ENCODE results near the gene PNPO.

PNPO gene

DNA sequence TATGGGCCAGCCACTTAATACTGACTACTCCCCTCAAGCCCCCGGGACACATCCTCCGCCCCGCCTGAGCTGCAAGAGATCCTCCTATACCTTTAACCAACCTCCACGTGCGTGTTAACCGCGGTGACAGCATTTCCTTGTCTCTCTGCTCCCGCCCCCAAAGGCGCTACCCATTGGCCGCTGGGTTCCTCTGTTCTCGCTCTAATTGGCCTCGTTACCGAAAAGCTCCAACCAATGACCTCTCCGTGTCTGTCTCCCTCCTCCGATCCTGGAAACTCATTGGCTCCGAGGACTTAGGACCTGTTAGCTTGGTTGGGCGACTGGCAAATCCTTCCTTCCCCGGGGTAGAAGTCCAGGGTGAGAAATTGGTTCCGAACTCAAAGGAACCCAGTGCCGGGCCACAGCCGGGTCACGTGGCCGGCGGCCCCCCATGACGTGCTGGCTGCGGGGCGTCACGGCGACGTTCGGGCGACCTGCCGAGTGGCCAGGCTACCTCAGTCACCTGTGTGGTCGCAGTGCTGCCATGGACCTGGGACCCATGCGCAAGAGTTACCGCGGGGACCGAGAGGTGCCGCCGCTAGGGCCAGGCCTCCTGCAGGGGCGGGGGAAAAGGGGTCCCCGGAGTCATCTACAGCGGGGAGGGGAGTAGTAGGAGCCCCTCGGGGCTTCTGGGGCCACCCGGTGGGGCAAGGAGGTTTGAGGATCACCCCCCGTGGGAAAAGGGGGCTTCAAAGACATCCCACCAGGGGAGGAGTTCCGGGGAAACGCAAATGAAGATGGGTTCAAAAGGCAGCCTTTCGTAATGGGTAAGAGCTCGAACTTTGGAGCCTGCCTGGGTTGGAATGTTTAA lies at the start of gene PNPO:
PNPO (plus strand) TSS at position 326 of the 850 bp plus-strand sequence; CDS start at position 431, 105 bp downstream.
- peak; percentile 98 for DNase-seq

DNA sequence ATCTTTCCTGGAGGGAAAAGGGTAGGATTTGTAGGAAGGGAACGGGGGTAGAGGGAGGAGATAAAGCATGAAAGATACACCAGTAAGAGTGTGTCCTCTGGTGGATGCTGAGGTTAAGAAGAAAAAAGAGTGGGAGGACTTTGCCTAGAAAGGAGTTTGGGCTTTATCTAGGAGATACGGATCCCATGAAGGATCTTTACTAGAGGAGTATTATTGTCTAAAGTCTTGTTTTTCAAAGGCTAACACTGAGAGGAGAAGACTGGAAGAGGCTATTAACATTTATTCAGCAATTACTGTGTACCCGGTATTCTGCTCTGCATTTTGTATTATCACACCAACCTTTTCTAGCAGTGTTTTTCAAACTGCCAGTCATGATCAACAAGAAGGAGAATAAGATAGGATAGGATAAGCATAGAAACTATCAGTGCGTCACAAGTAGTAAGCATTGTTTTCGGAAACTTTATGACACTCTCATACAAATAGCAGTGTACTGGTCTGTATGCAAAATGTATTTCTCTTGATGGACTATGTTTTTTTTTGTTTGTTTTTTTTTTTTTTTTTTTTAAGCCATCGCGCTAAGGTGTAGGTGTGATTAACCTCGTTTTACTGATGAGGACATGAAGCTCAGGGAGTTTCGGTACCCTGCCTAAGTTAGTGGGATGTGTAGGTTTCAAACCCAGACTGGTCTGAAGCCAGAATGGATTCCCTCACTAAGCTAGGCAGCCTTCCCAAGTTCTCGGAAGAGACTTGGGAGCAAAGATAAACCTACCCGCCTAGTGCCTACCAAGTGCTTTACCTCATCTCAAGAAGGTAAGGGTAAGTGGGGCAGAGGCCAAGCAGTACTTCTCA lies 46.6 kb upstream of the PNPO start:
- DNase-seq = no peak

DNA sequence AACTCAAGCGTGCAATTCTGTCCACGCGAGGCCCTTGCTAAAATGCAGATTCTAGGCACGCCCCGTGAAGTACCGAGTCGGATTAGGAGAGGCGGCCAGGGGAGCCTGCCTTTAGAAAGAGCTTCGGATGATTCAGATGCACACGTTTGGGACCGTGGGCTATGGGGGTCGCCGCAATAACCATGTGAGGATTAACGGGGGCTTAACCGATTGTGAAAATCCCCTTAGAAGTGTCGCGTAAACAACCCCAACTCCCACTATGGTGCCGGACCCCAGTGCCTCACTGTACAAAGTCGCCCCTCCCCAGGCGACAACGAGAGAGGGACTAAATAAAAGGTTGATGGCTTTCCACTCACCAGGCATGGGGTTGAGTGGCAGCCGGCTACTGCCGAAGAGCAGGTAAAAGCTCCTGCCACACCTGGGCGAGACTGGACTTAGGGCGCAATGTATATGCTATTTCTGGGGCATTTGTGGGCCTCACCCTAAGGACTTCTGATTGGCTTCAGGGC lies 46.0 kb upstream of the PNPO start:
- peak; percentile 41 for DNase-seq

DNA sequence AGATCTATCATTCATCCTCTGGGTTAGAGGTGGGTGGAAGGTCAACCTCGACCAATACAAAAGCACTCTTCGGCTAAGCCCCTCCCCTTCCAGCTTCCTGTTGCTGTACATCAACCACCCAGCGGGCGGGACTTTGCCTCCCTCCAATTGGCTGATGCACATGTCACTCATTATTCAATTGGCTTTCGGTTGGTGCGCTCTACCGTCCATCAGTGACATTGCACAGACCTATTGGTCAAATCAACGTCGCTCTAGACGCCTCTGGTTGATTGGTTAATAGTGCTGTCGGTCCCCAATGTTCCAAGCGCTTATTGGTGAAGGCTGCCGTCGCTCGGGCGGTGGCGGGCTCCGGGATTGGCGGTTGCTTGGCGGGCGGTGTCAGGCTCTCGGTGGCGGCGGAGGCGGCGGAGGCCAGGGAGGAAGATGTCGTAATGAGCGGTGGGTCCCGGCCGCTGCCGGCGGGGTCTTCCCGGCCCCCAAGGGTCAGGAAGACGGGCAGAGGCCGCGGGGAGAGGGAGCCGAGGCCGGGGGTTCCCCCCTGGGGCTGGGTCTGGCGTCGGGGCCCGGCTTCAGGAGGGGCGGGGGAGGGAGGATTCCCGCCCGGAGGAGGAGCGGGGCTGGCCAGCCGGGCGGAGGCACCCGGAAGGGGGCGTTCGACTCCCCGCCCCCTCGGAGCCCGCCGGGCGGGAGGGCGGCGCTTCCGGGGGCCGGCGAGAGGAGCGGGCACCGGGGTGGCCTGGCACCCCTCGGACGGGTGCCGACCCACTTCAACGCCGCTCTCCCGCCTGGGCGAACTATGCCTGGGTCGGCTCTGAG lies 45.3 kb upstream of the PNPO start, which contains the start of gene SP2:
SP2 (plus strand) TSS at position 381 of the 816 bp plus-strand sequence; CDS start at position 432, 51 bp downstream.
- peak; percentile 99 for DNase-seq

DNA sequence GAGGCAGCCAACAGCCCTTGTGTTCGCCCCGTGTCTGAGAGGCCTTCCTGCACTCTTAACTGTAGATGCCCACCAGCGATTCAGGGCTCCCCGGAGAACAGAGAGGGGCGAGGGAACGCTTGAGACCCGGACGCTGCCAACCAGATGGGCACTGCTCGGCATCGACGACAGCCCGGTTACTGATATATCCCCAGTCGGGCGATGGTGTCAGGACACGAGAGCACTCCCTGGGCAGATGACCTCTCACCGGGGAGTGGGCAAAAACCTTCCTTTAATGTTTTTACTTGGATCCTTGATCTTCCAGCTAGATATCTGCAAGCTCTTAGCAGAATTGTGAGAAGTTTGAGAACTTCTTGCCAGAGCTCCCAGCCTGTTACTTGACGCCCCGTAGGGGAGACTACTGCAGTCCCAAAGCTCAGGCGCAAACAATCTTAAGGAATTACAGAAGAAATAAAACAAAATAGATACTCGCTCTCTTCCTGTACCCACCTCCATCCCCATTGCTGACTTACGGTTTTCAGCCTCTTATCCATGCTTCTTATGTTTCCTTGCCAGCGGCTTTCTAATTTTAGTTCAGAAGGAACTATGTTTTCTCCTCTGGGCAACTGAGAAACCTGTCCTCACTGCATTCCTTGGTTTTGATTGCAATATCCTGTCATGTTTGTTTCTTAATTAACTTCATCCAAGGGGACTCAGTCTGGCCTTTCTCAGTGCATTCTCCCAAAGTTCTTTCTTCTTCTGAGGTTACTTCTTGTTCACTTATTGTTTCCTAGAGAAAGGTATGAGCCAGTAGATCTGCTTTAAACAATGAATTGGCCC lies 44.5 kb upstream of the PNPO start:
- DNase-seq = no peak

DNA sequence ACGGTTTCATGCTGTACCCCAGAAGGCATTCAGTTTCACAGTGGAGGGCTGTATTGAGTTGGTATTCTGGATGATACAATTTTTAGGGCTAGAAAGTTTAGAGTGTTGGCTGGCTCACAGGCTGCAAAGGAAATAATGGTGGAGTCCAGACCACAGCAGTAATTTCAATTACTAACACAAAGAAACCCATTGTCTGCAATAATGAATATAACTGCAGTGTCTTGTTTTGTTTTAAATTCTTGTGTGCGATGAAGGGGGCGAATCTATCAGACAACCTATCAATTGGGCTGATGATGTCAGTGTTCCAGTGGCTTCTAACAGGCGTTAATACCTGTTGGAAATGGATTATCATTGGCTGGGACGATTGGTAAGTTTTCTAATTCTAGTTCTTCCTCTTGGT lies 43.8 kb upstream of the PNPO start:
- DNase-seq = no peak

DNA sequence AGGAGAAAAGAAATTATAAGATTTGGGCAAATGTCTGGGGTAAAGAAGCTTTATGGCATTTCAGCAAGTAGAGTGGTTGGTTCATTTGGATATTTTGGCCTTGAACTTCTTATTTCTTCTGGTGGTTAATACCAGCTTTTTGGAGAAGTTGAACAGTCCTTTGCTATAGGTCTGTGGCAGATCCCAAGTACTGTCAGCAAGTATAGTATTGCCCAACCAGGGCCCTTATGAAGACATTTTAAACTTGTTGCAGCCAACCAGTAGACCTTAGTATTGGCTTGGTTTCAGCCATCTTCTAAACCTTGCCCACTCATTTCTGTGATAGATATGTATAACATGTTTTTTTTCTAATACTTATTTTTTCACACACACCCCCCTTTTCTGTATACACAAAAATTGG lies 43.1 kb upstream of the PNPO start:
- no peak for DNase-seq

DNA sequence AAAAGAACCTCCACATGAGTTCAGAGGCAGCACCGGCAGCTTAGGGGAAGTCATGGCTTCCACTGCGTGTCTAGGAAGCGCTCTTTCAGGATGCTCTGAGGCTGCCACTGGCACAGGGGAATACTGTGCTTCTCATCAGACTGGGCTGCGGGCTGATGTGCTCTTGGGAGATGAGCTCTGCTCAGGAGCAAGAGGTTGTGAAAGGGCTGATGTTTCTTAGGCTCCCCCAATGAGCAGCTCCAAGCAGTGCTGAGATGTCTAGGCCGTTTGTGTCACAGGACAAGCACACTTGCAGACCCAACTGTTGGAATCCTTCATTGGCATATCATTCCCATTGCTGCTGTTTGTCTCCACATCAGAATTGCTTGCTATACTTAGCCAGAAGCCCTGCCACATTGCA lies 41.7 kb upstream of the PNPO start:
- no peak for DNase-seq

DNA sequence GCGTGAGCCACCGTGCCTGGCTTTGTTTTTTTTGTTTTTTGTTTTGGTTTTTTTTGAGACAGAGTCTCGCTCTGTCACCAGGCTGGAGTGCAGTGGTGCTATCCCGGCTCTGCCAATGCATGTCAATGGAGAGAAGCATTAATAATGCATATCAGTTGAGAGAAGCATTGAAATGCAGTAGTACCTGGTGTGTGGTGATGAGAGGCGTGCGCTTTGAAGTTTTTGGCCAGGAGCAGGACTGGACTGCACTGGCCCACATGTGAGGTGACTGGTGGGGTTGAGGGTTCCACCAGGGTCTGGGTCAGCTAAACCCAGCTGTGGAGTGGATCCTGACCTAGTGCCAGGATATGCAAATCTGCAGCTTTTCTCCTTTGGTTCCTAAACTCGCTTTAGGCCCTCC lies 39.9 kb upstream of the PNPO start:
- no peak for DNase-seq

DNA sequence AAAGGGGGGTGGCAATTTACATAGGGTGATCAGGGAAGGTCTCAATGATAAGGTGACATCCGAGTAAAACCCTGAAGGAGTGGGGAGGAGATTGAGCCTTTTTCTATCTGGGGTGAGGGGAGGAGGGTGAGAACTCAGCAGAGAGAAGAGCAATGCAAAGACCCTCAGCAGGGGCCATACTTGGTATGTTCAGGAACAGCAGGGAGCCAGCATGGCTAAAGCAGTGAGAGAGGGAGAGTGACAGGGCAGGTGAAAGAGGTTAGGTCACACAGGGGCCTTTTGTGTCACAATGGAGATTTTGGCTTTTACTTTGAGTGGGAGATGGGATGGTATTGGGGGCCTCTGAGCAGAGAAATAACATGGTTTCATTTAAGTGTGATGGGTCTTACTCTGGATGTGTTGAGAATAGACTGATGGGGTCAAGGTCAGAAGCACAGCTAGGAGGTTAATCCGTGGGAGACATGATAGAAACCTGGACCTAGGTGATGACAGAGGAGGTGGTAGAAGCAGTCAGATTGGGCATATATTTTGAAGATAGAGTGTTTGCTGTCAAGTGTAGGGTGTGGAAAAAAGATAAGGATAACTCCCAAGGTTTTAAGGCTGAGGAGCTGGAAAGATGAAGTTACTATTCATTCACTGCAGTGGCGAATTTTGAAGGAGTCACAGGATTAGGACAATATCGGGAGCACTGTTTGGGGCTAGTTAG lies 39.2 kb upstream of the PNPO start:
- DNase-seq = no peak

DNA sequence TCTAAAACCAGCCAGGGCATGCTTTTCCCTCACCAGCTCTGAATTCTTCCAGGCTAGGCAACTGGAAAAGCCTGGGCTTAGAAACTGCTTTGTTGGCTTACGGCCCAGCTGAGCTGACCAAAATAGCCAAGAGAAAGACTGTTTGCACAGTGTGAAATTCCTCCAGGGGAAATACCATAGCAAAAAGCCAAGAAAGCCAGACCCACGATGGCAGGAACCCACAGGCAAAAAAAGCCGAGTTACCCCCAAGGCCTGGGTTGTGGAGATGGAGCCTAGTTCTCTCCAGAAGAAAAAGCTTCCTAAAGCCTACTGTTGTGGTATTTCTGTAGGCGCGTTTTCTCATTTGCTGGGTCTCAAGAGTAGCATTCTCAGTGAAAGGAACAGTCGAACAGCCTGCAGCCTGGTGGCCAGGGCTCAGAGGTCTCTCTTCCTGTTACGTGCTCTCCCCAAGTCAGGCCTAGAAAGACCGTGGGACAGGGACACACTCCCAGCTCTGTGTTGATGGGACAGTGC lies 36.1 kb upstream of the PNPO start:
- DNase-seq = no peak

DNA sequence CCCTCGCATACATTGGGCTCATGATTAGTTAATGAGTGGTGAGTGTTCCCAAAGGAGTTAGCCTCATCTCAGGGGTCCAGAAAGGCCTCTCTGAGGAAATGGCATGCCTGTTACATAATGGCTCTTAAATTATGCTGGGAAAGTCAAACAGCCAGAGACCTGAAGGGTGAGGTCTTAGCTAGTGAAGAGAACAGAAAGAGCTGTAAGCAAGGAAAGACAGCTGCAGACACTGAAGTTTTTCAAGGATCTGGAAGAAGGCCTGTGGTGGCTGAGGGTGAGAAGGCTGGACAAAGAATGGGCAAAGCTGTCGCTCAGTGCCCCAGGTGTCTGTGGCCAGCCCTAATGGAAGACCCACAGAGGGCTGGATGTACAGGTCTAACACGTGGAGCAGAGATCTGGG lies 34.9 kb upstream of the PNPO start:
- no peak for DNase-seq

DNA sequence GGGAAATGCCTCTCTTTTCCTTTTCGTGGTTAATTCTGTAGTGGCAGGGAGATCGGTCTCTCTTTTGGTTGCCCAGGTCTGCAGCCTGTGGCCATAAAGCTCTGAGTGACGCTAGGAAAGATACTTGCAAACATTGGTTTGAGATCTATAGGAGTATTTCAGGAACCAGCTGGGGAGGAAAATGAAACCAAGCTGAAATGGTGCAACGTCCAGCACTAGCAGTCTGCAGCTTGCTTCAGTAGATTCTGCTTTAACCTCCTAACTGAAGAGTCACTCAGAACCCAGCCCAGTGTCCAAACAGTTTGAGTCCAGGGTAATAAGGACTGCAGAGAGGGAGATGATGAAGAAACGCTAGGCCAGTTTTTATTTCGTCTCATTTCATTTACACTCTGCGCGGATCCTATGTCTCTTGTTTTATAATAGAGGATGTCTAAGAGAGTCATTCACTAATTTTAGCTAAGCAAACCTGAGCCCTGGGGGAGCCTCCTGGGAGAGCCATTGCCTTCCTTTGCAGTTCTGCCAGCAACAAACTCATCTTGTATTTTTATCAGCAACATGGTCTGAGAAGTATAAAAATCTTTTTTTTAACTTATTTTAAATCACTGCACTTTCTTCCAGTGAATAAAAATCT lies 33.3 kb upstream of the PNPO start:
- DNase-seq = no peak

DNA sequence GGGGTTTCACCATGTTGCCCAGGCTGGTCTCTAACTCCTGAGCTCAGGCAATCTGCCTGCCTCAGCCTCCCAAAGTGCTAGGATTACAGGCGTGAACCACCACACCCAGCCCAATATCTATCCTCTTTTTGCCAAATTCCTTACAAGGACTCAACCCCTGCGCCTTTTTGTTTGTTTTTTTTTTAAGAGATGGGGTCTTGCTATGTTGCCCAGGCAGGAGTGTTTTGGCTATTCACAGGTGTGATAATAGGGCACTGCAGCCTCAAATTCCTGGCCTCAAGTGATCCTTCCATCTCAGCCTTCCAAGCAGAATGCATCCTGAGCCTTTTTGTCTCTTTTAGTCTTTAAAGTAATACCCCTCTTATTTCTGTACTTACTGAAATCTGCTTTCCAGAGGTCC lies 28.3 kb upstream of the PNPO start:
- no peak for DNase-seq

DNA sequence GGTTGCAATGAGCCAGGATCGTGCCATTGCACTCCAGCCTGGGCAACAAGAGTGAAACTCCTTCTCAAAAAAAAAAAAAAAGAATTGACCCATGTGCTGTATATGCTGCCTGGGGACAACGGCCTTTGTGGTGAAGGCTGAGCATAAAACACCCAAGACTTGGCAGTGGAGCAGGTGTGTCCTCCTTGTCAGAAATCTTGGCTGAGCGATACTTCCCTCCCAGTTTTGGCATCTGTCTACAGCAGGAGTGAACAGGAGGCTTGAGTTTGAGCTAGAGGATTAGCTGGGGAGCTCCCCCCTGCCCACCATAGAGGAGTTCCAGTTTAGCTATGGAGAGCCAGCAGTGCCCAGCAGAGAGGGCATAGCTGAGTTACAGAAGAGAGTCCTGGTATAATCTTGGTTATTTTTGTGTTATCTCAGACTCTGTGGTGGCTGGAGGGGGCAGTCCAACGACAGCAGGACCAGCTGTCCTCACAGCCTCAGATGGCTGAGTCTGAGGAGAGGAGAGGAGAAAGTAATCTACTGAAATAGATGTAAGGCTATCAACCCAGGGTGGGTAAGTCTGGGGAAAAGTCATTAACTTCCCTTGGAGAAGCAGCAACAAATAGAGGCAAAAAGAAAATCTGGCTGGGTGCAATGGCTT lies 26.9 kb upstream of the PNPO start:
- no peak for DNase-seq

DNA sequence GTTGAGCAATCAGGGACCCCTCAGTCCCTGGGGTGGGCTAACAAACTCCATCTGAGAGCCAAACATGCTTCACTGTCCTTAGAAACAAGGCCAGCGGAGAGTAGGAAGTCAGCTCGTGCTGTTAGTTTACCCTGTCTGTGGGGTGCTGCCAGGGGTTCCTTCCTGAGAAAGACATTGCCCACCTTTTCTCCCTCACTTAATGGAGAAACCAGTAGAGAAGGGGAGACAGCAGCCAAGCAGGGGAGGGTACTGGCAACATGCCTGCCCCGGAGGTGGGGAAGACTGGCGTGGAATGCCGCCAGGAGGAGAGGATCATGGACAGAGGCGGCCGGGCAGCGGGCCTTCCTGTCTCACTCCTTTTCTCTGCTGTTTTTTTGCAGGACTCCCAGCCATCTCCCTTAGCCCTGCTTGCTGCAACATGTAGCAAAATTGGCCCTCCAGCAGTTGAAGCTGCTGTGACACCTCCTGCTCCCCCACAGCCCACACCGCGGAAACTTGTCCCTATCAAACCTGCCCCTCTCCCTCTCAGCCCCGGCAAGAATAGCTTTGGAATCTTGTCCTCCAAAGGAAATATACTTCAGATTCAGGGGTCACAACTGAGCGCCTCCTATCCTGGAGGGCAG lies 25.5 kb upstream of the PNPO start:
- no peak for DNase-seq

DNA sequence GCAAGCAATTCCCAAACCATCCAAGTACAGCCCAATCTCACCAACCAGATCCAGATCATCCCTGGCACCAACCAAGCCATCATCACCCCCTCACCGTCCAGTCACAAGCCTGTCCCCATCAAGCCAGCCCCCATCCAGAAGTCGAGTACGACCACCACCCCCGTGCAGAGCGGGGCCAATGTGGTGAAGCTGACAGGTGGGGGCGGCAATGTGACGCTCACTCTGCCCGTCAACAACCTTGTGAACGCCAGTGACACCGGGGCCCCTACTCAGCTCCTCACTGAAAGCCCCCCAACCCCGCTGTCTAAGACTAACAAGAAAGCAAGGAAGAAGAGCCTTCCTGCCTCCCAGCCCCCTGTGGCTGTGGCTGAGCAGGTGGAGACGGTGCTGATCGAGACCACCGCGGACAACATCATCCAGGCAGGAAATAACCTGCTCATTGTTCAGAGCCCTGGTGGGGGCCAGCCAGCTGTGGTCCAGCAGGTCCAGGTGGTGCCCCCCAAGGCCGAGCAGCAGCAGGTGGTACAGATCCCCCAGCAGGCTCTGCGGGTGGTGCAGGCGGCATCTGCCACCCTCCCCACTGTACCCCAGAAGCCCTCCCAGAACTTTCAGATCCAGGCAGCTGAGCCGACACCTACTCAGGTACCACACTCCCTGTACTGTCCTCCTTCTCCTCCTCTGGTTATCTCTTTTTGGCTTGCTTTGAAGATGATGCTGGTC lies 24.7 kb upstream of the PNPO start:
- DNase-seq = no peak

DNA sequence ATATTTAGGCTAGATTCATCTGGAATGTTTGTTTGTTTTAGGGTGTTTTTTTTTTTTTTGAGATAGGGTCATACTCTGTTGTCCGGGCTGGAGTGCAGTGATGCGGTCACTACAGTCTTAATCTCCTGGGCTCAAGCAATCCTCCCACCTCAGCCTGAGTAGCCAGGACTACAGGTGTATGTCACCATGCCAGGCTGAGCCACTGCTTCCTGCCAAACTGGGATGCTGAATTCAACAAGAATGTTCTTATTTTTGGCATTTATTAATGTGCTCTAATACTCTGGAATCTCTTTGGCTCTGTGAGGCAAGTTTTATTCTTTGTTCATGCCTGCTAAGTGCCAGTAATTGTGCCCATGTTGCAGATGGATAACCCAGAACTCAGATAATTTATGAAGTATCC lies 23.8 kb upstream of the PNPO start:
- no peak for DNase-seq

DNA sequence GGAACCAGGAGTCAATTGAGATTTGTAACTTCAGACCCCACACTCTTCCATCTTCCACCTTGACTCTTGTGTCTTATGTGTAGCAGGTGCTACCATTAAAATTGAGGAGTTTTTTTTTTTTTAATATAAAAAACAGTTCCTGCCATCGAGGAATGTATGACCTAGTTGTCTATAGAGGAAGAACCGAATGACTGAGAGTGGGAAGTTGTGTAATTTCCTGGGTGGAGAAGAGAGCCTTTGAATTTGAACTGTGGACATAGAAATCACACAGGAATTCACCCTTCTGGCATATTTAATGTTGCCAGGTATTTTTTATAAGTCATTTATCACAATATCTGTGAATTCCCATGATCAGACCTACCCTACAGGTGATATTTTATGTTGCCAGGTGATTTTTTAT lies 23.4 kb upstream of the PNPO start:
- DNase-seq = no peak
